NB4 (cell line): ENCODE results near the gene ASCC1.

ENCODE experiments used
- DNase-seq: peaks from one replicate; pipeline ENCODE4 v3.0.0; 2010; ENCODE audit warnings: low read depth
- H3K4me3 ChIP-seq: one replicate; pipeline ENCODE4 v1.5.1; 2011; ENCODE audit warnings: mild to moderate bottlenecking, low read depth, low read length, moderate library complexity
- CTCF ChIP-seq: IDR thresholded peaks from one replicate; pipeline ENCODE4 v1.5.1; 2012; ENCODE audit warnings: low read depth, low read length
- MYC ChIP-seq: IDR thresholded peaks from 2 replicates; pipeline ENCODE4 v1.6.1; 2011; ENCODE audit warnings: low read depth, low read length
- POLR2A ChIP-seq: IDR thresholded peaks from 2 replicates; pipeline ENCODE4 v1.6.1; 2011; ENCODE audit warnings: mild to moderate bottlenecking; ENCODE audit not compliant: insufficient read length; ENCODE audit errors: extremely low read depth
- TF ChIP-seq, protein P1 (sequence below): IDR thresholded peaks from 2 replicates; pipeline ENCODE4 v1.6.1; 2011; ENCODE audit warnings: low read depth, low read length

ASCC1 gene

DNA sequence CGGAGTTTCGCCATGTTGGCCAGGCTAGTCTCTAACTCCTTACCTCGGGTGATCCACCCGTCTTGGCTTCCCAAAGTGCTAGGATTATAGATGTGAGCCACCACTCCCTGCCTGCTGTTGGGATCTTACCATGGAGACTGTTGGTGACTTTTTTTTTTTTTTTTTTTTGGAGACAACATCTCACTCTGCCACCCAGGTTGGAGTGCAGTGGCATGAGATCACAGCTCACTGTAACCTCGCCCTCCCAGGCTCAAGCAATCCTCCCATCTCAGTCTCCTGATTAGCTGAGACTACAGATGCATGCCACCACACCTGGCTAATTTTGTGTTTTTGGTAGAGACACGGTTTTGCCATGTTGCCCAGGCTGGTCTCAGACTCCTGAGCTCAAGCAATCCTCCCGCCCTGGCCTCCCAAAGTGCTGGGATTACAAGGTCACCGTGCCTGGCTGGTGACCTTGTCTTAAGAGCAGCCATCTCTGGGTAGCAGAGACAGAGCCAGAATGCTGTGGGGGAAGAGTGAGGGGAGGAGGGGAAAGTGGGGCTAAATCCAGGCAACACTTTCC, 25.7 kb upstream of the ASCC1 start:
- no peak overlapping the region for H3K4me3 ChIP-seq
- DNase-seq = no peak
- TF ChIP-seq MYC = no peak
- no peak for TF ChIP-seq POLR2A
- no peak for TF ChIP-seq CTCF
- TF ChIP-seq, protein P1, sequence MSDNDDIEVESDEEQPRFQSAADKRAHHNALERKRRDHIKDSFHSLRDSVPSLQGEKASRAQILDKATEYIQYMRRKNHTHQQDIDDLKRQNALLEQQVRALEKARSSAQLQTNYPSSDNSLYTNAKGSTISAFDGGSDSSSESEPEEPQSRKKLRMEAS = no peak

DNA sequence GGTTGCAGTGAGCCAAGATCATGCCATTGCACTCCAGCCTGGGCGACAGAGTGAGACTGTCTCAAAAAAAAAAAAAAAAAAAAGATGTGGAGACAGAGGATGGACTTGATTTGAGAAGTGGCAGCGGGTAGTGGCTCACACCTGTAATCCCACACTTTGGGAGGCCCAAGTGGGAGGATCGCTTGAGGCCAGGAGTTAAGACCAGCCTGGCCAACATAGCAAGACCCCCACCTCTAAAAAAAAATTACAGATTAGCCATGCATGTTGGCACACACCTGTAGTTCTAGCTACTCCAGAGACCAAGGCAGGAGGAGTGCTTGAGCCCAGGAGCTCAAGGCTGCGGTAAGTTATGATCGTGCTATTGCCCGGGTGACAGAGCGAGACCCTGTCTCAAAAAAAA, 24.3 kb upstream of the ASCC1 start:
- no peak for DNase-seq
- TF ChIP-seq POLR2A = no peak
- TF ChIP-seq MYC = no peak
- TF ChIP-seq, protein P1 = no peak
- TF ChIP-seq CTCF = no peak

GRCh38 chr10:72239409-72239808, 23.3 kb upstream of the ASCC1 start:
- no peak for DNase-seq
- H3K4me3 ChIP-seq = no peak overlapping the region
- no peak for TF ChIP-seq POLR2A
- TF ChIP-seq, protein P1 = no peak
- TF ChIP-seq CTCF = no peak
- no peak for TF ChIP-seq MYC

More for the DNA sequence above, 24.3 kb upstream of the ASCC1 start:
- H3K4me3 ChIP-seq = no peak overlapping the region

DNA sequence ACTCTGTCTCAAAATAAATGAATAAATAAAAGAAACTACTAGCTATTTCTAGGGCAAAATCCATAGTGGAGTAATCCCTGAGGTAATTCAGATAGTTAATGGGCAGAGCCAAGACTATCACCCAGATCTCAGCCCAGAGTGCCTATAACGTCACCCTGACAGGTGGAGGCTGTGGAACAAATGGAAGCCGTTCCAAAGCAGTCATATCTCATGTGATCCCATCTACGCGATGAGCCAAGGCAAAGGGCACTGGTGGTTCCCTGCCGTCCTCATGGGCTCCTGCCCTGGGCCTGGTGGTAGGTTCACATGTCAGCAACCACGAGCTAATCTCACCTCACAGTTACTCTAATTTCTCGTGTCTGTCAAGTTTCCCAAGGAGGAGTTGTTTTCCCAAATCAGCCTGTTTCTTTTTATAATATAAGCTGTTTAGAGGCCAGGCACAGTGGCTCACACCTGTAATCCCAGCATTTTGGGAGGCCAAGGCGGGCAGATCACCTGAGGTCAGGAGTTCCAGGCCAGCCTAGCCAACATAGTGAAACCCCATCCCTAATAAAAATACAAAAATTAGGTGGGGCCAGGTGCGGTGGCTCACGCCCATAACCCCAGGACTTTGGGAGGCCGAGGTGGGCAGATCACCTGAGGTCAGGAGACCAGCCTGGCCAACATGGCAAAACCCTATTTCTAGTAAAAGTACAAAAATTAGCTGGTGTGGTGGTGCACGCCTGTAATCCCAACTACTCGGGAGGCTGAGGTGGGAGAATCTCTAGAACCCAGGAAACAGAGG, 22.5 kb upstream of the ASCC1 start:
- H3K4me3 ChIP-seq = no peak overlapping the region
- no peak for DNase-seq
- no peak for TF ChIP-seq CTCF
- TF ChIP-seq, protein P1 = no peak
- TF ChIP-seq POLR2A = no peak
- TF ChIP-seq MYC = no peak

DNA sequence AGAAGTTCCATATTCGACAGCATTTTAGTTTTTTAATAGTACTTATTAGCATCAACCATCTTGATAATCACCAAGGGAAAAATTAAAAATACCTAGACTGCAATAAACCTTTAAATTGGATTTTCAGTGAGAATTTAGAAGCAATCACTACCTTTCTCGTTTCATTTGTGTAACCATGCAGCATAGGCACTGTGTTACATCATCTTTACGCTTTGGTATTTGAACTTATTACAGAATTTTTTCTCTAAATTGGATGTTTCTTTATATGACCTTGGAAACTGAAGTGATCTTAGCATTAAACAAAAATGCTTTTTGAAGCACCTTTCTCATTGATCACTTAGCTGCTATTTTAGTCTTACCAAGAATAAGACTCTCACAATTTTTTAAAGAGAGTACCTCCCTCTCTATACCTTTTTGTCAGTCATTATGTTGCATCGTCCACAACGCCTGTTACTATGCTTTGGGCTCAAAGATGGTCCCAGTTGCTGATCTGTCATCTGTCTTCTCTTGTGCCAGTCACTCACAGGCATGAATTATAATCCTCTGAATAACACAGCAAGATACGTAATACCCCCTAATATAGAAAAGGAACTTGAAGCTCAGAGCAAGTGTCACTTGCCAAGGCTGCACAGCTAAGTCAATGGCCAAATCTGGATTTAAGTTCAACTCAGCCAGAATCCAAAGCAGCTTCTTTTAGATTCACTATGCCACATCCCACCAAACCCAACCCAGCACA, 19.6 kb upstream of the ASCC1 start:
- TF ChIP-seq, protein P1 = no peak
- TF ChIP-seq MYC = no peak
- DNase-seq = no peak
- no peak overlapping the region for H3K4me3 ChIP-seq
